NCI-H1092 (cell line): ENCODE measurements around the gene CTSW.

Source experiments
- DNase-seq: peaks from one replicate; lab custom pipeline; 2025; lab: John Stamatoyannopoulos, UW

The CTSW gene

GRCh38 chr11:65931773-65932557 is 52.3 kb downstream of the CTSW start:
- DNase-seq = no peak

- DNase-seq = no peak
Observed at GRCh38 chr11:65932558-65932919, 52.9 kb downstream of the CTSW start.
